IMR-90 (cell line): Measurements from ENCODE around the gene RTP5. TPM values are rescaled to one million over a fixed set of nuclear protein-coding genes. Genes with fewer than 3 reads are reported as not detected.

Source experiments
- ATAC-seq: fragments of 200-7000 bp; cut with Tn5 transposase; 2 replicates; pipeline ENCODE4 v1.9.1; 2020; ENCODE audit warnings: low read depth, mild to moderate bottlenecking, moderate library complexity
- BruUV-seq: library from RNA; stranded (reverse); fragments of 400-500 nt; replicated peaks from 2 replicates; lab custom pipeline; 2021; lab: Mats Ljungman, UMichigan
- CTCF ChIA-PET: fragments of 300-600 bp; formaldehyde crosslinking; extraction: SDS; loops from one replicate; lab custom pipeline; 2021; ENCODE audit warnings: antibody characterized with exemption; lab: Yijun Ruan, JAX
- POLR2A ChIA-PET: fragments of 300-600 bp; sonication (Branson Sonifier 250); formaldehyde crosslinking; loops from one replicate; lab custom pipeline; 2022; ENCODE audit warnings: antibody characterized with exemption; ENCODE audit not compliant: unreplicated experiment; lab: Charles Lee
- DNase-seq: peaks from one replicate; pipeline ENCODE4 v3.0.0; 2013
- H2AFZ ChIP-seq: replicated peaks from 2 replicates; pipeline ENCODE3; 2013; ENCODE audit warnings: low read length, mild to moderate bottlenecking; ENCODE audit not compliant: poor library complexity
- H2AK5ac ChIP-seq: 2 replicates; pipeline ENCODE4 v1.6.1; 2013; ENCODE audit warnings: low read depth, low read length, inconsistent platforms
- H2AK9ac ChIP-seq: replicated peaks from 2 replicates; pipeline ENCODE3; 2013; ENCODE audit warnings: mild to moderate bottlenecking, low read depth, low read length, moderate library complexity; ENCODE audit not compliant: poor library complexity
- H2BK120ac ChIP-seq: 2 replicates; pipeline ENCODE4 v1.6.1; 2013; ENCODE audit warnings: low read depth, low read length, inconsistent platforms
- H2BK15ac ChIP-seq: 3 replicates; pipeline ENCODE4 v1.6.1; 2013; ENCODE audit warnings: low read depth, low read length, inconsistent platforms
- H2BK20ac ChIP-seq: 2 replicates; pipeline ENCODE4 v1.6.1; 2013; ENCODE audit warnings: low read depth, mild to moderate bottlenecking, inconsistent platforms, low read length, moderate library complexity
- H2BK5ac ChIP-seq: 2 replicates; pipeline ENCODE4 v1.6.1; 2013; ENCODE audit warnings: mild to moderate bottlenecking, low read depth, low read length, inconsistent platforms; ENCODE audit not compliant: poor library complexity, severe bottlenecking
- H3K14ac ChIP-seq: replicated peaks from 2 replicates; pipeline ENCODE4 v1.6.1; 2013; ENCODE audit warnings: low read depth, low read length, inconsistent platforms
- H3K18ac ChIP-seq: 2 replicates; pipeline ENCODE4 v1.6.1; 2013; ENCODE audit warnings: low read depth, low read length, control low read depth
- H3K23ac ChIP-seq: 2 replicates; pipeline ENCODE4 v1.6.1; 2013; ENCODE audit warnings: low read depth, low read length, inconsistent platforms
- H3K27ac ChIP-seq: 2 replicates; pipeline ENCODE4 v1.5.1; 2013; ENCODE audit warnings: mild to moderate bottlenecking, control low read depth, low read length; ENCODE audit not compliant: insufficient read depth
- H3K27me3 ChIP-seq: 2 replicates; pipeline ENCODE4 v1.6.1; 2013; ENCODE audit warnings: low read length; ENCODE audit not compliant: control insufficient read depth, insufficient read depth
- H3K36me3 ChIP-seq: 2 replicates; pipeline ENCODE4 v1.6.1; 2013; ENCODE audit warnings: low read length, mixed read lengths; ENCODE audit not compliant: control insufficient read depth, insufficient read depth
- H3K4ac ChIP-seq: 2 replicates; pipeline ENCODE4 v1.6.1; 2013; ENCODE audit warnings: low read depth, low read length, inconsistent platforms
- H3K4me1 ChIP-seq: 2 replicates; pipeline ENCODE4 v1.6.1; 2013; ENCODE audit warnings: low read length, mixed read lengths; ENCODE audit not compliant: control insufficient read depth, insufficient read depth
- H3K4me2 ChIP-seq: 2 replicates; pipeline ENCODE4 v1.6.1; 2013; ENCODE audit warnings: low read depth, mild to moderate bottlenecking, control low read depth, low read length, moderate library complexity
- H3K4me3 ChIP-seq: 2 replicates; pipeline ENCODE4 v1.5.1; 2013; ENCODE audit warnings: low read depth, mild to moderate bottlenecking, control low read depth, low read length, moderate library complexity; ENCODE audit not compliant: insufficient read depth
- H3K56ac ChIP-seq: 2 replicates; pipeline ENCODE4 v1.6.1; 2013; ENCODE audit warnings: low read length, inconsistent platforms; ENCODE audit not compliant: insufficient read depth; ENCODE audit errors: extremely low read depth
- H3K79me1 ChIP-seq, 2 experiments: 2 replicates each; pipeline ENCODE4 v1.6.1; 2013; ENCODE audit warnings: low read length in 2 of 2, inconsistent platforms in 1 of 2, low read depth in 1 of 2
- H3K9ac ChIP-seq: 2 replicates; pipeline ENCODE4 v1.6.1; 2013; ENCODE audit warnings: low read depth, low read length, control low read depth
- H3K9me1 ChIP-seq: 2 replicates; pipeline ENCODE4 v1.6.1; 2013; ENCODE audit warnings: low read length, inconsistent platforms; ENCODE audit not compliant: insufficient read depth
- H3K9me3 ChIP-seq: 2 replicates; pipeline ENCODE4 v1.6.1; 2013; ENCODE audit warnings: low read length; ENCODE audit not compliant: control insufficient read depth, insufficient read depth
- H4K20me1 ChIP-seq: 2 replicates; pipeline ENCODE4 v1.6.1; 2013; ENCODE audit warnings: low read length, inconsistent platforms; ENCODE audit not compliant: insufficient read depth
- H4K5ac ChIP-seq: 2 replicates; pipeline ENCODE4 v1.6.1; 2013; ENCODE audit warnings: mild to moderate bottlenecking, low read depth, low read length, control low read depth
- H4K8ac ChIP-seq, 2 experiments: 2 replicates each; pipeline ENCODE4 v1.6.1; 2013; ENCODE audit warnings: low read depth in 2 of 2, low read length in 2 of 2, control low read depth in 1 of 2, inconsistent platforms in 1 of 2
- H4K91ac ChIP-seq: 2 replicates; pipeline ENCODE4 v1.6.1; 2013; ENCODE audit warnings: low read depth, low read length, inconsistent platforms; ENCODE audit not compliant: insufficient read depth
- BHLHE40 ChIP-seq: fragments of 150-350 bp; IDR thresholded peaks from 2 replicates; pipeline ENCODE4 v1.6.1; 2016; ENCODE audit warnings: mild to moderate bottlenecking, low read depth, low read length
- CEBPB ChIP-seq: IDR thresholded peaks from 2 replicates; pipeline ENCODE4 v1.6.1; 2012; ENCODE audit warnings: low read depth, low read length, improper control_type of control experiment
- CHD1 ChIP-seq: IDR thresholded peaks from 2 replicates; pipeline ENCODE4 v1.6.1; 2012; ENCODE audit warnings: low read depth, low read length, improper control_type of control experiment
- FOS ChIP-seq: fragments of 150-350 bp; IDR thresholded peaks from 2 replicates; pipeline ENCODE4 v1.6.1; 2016; ENCODE audit warnings: low read depth, low read length
- MAFK ChIP-seq: IDR thresholded peaks from 2 replicates; pipeline ENCODE4 v1.6.1; 2012; ENCODE audit warnings: low read depth, low read length, improper control_type of control experiment
- MAZ ChIP-seq: IDR thresholded peaks from 2 replicates; pipeline ENCODE4 v1.6.1; 2012; ENCODE audit warnings: low read depth, mild to moderate bottlenecking, low read length, improper control_type of control experiment, moderate library complexity, borderline replicate concordance
- MXI1 ChIP-seq: IDR thresholded peaks from 2 replicates; pipeline ENCODE4 v1.6.1; 2012; ENCODE audit warnings: low read depth, mild to moderate bottlenecking, low read length, moderate library complexity, borderline replicate concordance
- NFE2L2 ChIP-seq: fragments of 150-350 bp; IDR thresholded peaks from 2 replicates; pipeline ENCODE4 v1.6.1; 2016; ENCODE audit warnings: low read depth, mild to moderate bottlenecking, low read length
- POLR2A ChIP-seq: IDR thresholded peaks from 2 replicates; pipeline ENCODE4 v1.6.1; 2012; ENCODE audit warnings: mild to moderate bottlenecking, low read depth, low read length
- RAD21 ChIP-seq: IDR thresholded peaks from 2 replicates; pipeline ENCODE4 v1.6.1; 2012; ENCODE audit warnings: low read length, improper control_type of control experiment
- RCOR1 ChIP-seq: IDR thresholded peaks from 2 replicates; pipeline ENCODE4 v1.6.1; 2012; ENCODE audit warnings: mild to moderate bottlenecking, low read length, improper control_type of control experiment; ENCODE audit not compliant: insufficient replicate concordance
- RFX5 ChIP-seq: IDR thresholded peaks from 2 replicates; pipeline ENCODE4 v1.8.0; 2012; ENCODE audit warnings: low read depth, mild to moderate bottlenecking, low read length, moderate library complexity
- SMC3 ChIP-seq: fragments of 150-350 bp; IDR thresholded peaks from 2 replicates; pipeline ENCODE4 v1.6.1; 2016; ENCODE audit warnings: low read depth, mild to moderate bottlenecking, antibody characterized with exemption, low read length, moderate library complexity
- WGBS, 2 experiments: methylation state at CpG; one replicate each; pipeline versions ENCODE4 v1.1.5 to v1.1.7; 2013; ENCODE audit warnings: missing lambda C conversion rate in 2 of 2; ENCODE audit not compliant: insufficient read length in 1 of 2; ENCODE audit errors: extremely low coverage in 2 of 2; 5-methylcytosine and 5-hydroxymethylcytosine counted together
- dilution Hi-C: fragments of 300-500 bp; cut with HindIII; formaldehyde crosslinking; loops from one replicate; pipeline ENCODE4 v1.14.3; 2018; ENCODE audit warnings: low sequenced_read_pairs; ENCODE audit not compliant: unreplicated experiment
- in situ Hi-C: fragments of 300-500 bp; cut with MboI; formaldehyde crosslinking; loops from 3 replicates; pipeline ENCODE4 v1.14.3; 2019; ENCODE audit warnings: low sequenced_read_pairs, inconsistent platforms, mixed read lengths
- intact Hi-C: fragments of 100-400 bp; cut with micrococcal nuclease; formaldehyde crosslinking; loops from 2 replicates; pipeline ENCODE4 v1.10.0; 2022
- polyA plus RNA-seq, 3 experiments: library from polyadenylated mRNA; depleted of rRNA; stranded (reverse); fragments of >200 nt; gene quantifications; 2 replicates each; pipeline ENCODE4 v1.2.3, GENCODE V29; 2012; ENCODE audit warnings: low replicate concordance in 1 of 3
- total RNA-seq: library from RNA; depleted of rRNA; stranded (reverse); fragments of >200 nt; gene quantifications from 2 replicates; pipeline ENCODE4 v1.2.3, GENCODE V29; 2012
- TF ChIP-seq, protein P1 (sequence below): fragments of 150-350 bp; IDR thresholded peaks from 2 replicates; pipeline ENCODE4 v1.6.1; 2016; ENCODE audit warnings: low read depth, mild to moderate bottlenecking, low read length, moderate library complexity, borderline replicate concordance
- TF ChIP-seq, protein P2 (sequence below): conservative IDR thresholded peaks from 2 replicates; pipeline ENCODE4 v1.5.1; 2012; ENCODE audit warnings: mild to moderate bottlenecking, low read depth, low read length, improper control_type of control experiment
- TF ChIP-seq, protein P3 (sequence below): fragments of 150-350 bp; IDR thresholded peaks from 2 replicates; pipeline ENCODE4 v1.6.1; 2017; ENCODE audit warnings: mild to moderate bottlenecking, antibody characterized with exemption, low read length, low read depth

The RTP5 gene
- total and polyA plus RNA-seq, 2 of the 4 experiments (the other 2 are of a cell fraction): not detected

DNA sequence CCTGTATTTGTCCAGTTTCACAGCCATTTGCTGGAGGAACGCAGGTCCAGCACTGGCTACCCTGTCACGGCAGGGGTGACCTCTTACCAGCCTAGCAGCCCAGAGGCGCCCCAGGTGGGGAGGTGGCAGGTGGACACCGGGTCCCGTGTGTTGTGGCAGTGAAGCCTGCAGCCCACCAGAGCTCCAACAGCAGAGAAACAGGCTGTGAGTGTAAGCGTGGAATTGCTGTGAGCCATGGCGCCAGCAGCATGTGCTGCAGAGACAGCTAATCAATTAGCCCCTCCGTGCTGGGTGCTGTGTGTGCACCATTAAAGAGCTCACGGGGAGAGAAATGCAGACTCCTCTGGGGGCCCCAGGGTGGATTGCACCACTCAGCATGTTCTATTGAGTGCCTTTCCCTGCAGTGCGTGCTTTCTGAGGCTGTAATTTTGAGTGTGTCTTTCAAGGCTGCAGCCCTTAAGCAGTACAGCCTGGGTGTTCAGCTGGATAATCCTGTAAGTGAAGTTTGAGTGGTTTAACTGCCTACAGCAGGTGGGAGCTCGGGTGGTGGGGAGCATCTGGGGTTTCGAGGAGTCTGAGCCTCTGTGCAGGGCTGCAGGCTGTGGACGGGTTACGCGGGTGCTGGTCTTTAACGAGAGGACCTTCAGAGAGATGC is 15.9 kb downstream of the RTP5 start:
- Histone ChIP-seq H3K18ac (no peak overlapping the region), H3K4ac (no peak overlapping the region), H3K27me3 (no peaks in the 10 kb centered on the region), H2AK9ac (no peak overlapping the region), H3K4me1 (no peaks in the 10 kb centered on the region), H3K9me1 (no peaks in the 10 kb centered on the region), H2BK5ac (no peak overlapping the region), H2BK15ac (no peak overlapping the region), H4K20me1 (no peaks in the 10 kb centered on the region), H3K14ac (no peak overlapping the region), H3K23ac (no peak overlapping the region), H4K8ac (no peak overlapping the region), H3K9ac (no peak overlapping the region), H3K79me1 (no peaks in the 10 kb centered on the region), H2BK20ac (no peak overlapping the region), H3K36me3 (no peaks in the 10 kb centered on the region), H3K9me3 (no peaks in the 10 kb centered on the region; the same call in 1 of the 2 replicates), H3K4me3 (no peak overlapping the region), H3K56ac (no peak overlapping the region), H4K91ac (no peak overlapping the region), H2BK120ac (no peak overlapping the region), H3K4me2 (no peak overlapping the region), H2AK5ac (no peak overlapping the region), H2AFZ (no peak overlapping the region), H4K5ac (no peak overlapping the region), H3K27ac (no peak overlapping the region)
- dilution Hi-C loops: no loop called here
- WGBS, 2 experiments: 68% methylated on average over 8 of the region's 16 CpGs; no CpG with 5 or more reads in 1 of the 2 experiments
- TF ChIP-seq MXI1 (no peak), CEBPB (no peak), RAD21 (no peak), FOS (no peak), SMC3 (no peak), MAFK (no peak), BHLHE40 (no peak), CHD1 (no peak), POLR2A (no peak), RFX5 (no peak), NFE2L2 (no peak), MAZ (no peak), RCOR1 (no peak)
- TF ChIP-seq, protein P1, sequence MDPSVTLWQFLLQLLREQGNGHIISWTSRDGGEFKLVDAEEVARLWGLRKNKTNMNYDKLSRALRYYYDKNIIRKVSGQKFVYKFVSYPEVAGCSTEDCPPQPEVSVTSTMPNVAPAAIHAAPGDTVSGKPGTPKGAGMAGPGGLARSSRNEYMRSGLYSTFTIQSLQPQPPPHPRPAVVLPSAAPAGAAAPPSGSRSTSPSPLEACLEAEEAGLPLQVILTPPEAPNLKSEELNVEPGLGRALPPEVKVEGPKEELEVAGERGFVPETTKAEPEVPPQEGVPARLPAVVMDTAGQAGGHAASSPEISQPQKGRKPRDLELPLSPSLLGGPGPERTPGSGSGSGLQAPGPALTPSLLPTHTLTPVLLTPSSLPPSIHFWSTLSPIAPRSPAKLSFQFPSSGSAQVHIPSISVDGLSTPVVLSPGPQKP: no peak
- TF ChIP-seq, protein P2, sequence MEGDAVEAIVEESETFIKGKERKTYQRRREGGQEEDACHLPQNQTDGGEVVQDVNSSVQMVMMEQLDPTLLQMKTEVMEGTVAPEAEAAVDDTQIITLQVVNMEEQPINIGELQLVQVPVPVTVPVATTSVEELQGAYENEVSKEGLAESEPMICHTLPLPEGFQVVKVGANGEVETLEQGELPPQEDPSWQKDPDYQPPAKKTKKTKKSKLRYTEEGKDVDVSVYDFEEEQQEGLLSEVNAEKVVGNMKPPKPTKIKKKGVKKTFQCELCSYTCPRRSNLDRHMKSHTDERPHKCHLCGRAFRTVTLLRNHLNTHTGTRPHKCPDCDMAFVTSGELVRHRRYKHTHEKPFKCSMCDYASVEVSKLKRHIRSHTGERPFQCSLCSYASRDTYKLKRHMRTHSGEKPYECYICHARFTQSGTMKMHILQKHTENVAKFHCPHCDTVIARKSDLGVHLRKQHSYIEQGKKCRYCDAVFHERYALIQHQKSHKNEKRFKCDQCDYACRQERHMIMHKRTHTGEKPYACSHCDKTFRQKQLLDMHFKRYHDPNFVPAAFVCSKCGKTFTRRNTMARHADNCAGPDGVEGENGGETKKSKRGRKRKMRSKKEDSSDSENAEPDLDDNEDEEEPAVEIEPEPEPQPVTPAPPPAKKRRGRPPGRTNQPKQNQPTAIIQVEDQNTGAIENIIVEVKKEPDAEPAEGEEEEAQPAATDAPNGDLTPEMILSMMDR: no peak
- TF ChIP-seq, protein P3, sequence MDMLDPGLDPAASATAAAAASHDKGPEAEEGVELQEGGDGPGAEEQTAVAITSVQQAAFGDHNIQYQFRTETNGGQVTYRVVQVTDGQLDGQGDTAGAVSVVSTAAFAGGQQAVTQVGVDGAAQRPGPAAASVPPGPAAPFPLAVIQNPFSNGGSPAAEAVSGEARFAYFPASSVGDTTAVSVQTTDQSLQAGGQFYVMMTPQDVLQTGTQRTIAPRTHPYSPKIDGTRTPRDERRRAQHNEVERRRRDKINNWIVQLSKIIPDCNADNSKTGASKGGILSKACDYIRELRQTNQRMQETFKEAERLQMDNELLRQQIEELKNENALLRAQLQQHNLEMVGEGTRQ: no peak
- no TSS peak for BruUV-seq
- ChIA-PET POLR2A (no interaction called here), CTCF (no interaction called here)
- intact Hi-C loops: no loop called here
- DNase-seq (no peak), ATAC-seq (no peak)
- in situ Hi-C loops: no loop called here
